Measurements from ENCODE around the gene C19orf81.
"Not testable (repeated sequence)": the region's sequence is repeated elsewhere in the genome, so short reads cannot be mapped to it uniquely, and the experiment has no call there.

C19orf81 gene

DNA sequence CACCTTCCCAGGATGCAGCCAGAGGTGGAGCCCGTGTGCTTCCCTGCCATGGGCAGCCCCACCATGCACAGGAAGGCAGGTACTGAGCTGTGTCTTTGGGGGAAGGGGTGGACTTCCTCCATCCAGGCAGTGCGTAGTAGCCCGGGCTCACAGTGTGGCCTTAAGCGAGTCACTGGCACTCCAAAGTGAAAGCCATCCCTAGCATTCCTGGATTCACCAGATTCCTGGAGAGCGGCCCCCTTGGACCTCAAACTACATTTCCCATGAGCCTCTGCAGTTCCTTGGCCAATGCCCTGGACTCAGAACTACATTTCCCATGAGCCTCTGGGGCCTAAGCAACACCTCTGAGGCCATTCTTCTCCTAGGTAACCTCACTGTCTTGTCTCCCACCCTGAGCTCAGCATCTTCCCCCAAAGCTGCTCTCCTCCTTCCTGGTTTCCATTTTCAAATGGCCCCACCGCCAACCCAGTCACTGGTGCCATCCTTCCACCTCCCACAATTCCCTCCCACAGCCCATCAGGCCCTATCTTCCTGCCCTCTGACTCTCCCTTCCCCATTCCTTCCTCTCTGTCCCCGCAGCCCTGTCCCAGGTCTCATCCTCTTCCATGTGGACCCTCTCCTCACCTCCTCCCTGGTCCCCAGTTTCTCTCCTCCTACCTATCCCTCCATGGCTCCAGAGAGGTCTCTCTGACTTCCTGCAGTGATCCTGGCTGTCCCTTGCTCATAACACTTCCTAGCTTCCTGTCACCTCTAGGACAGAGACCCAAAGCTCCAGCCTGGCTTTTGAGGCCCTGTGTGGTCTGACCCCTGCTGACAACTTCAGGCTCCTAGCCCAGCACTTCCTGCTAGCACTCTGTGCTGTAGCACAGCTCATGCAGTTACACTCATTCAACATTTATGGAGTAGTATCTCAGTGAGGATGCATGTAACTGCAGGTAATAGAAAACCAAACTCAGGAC is at the start of gene C19orf81:
Gene C19orf81 (plus strand): TSS at position 13 of the 959 bp plus-strand sequence. CDS start 0 bp downstream, at position 13.
- CTCF ChIA-PET: interaction anchor here (1.0 kb wide), 1 partner anchor 20 kb away, joined by 3 read pairs; no protein-coding TSS in a partner anchor
- POLR2A ChIA-PET: no interaction called here
- H3K4me3 ChIP-seq (ENCODE audit: low read depth, low read length): no peak within 1 kb of the TSS
- DNase-seq (ENCODE audit: low read depth, low spot score): no peak
- TF ChIP-seq, protein P1, sequence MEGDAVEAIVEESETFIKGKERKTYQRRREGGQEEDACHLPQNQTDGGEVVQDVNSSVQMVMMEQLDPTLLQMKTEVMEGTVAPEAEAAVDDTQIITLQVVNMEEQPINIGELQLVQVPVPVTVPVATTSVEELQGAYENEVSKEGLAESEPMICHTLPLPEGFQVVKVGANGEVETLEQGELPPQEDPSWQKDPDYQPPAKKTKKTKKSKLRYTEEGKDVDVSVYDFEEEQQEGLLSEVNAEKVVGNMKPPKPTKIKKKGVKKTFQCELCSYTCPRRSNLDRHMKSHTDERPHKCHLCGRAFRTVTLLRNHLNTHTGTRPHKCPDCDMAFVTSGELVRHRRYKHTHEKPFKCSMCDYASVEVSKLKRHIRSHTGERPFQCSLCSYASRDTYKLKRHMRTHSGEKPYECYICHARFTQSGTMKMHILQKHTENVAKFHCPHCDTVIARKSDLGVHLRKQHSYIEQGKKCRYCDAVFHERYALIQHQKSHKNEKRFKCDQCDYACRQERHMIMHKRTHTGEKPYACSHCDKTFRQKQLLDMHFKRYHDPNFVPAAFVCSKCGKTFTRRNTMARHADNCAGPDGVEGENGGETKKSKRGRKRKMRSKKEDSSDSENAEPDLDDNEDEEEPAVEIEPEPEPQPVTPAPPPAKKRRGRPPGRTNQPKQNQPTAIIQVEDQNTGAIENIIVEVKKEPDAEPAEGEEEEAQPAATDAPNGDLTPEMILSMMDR (IDR thresholded peaks at IDR 0.05; ENCODE audit: insufficient read depth, low read length, missing control alignments): no peak

DNA sequence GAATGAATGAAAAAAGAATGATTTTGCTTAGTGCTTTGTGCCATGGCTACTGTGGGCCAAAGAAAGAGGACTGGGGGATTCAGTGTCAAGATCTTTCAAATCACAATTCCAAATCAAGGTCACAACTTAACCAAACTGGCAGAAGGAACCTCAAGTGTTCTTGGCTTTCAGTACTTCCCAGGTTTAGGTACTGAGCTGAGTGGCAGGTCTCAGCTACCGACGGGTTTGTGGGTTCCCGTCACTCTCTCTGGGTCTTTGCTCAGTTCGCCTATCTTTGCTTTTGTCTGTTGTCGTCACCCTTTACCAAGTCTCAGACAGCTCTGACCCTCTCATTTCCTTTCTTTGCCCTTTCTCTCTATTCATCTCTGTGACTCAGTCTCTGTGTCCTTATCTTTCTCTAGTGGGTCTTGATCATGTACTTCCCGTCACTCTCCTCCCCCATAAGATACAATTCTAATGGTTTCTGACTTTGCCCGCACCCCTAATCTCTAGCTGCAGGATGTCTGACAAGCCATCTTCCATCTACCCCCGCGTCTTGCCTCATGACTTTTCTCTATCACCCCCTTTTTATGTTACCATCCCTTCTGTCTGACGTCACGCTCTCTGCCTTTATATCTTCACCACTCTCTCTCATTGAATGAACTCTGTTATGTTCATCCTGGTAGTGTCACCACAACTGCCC is 47.7 kb upstream of the C19orf81 start:
- POLR2A ChIA-PET: no interaction called here
- DNase-seq (ENCODE audit: low read depth, low spot score): no peak
- H3K4me3 ChIP-seq (ENCODE audit: low read depth, low read length): no peak overlapping the region
- CTCF ChIA-PET: no interaction called here
- TF ChIP-seq, protein P1 (IDR thresholded peaks at IDR 0.05; ENCODE audit: insufficient read depth, low read length, missing control alignments): no peak

DNA sequence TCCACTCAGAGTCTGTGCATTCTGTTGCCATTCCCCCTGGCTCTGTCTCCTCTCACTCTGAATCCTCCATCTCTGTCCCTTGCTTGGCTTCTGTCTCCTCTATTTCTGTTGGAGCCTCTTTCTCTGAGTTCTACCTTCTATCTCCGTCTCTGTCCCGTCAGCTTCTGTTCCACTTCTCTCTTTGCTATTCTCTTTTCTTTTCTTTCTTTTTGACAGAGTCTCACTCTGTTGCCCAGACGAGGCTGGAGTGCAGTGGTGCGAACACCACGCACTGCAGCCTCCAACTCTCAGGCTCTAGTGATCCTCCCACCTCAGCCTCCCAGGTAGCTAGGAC is 47.2 kb upstream of the C19orf81 start:
- CTCF ChIA-PET: no interaction called here
- H3K4me3 ChIP-seq (ENCODE audit: low read depth, low read length): no peak overlapping the region
- POLR2A ChIA-PET: no interaction called here
- DNase-seq (ENCODE audit: low read depth, low spot score): no peak
- TF ChIP-seq, protein P1 (IDR thresholded peaks at IDR 0.05; ENCODE audit: insufficient read depth, low read length, missing control alignments): no peak

DNA sequence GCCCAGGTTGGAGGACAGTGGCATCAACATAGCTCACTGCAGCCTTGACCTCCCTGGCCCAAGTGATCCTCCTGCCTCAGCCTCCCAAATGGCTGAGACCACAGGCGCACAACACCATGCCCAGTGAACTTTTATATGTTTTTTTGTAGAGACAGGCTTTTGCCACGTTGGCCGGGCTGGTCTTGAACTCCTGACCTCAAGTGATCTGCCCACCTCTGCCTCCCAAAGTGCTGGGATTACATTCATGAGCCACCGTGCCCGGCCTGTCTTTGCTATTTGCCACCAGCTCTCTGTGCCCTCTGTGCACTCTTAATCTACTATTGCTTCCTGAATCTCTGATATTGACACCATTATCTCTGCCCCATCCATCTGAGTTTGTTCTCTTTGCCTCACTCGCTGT is 46.7 kb upstream of the C19orf81 start:
- TF ChIP-seq, protein P1 (IDR thresholded peaks at IDR 0.05; ENCODE audit: insufficient read depth, low read length, missing control alignments): no peak
- no peak for DNase-seq (ENCODE audit: low read depth, low spot score)
- H3K4me3 ChIP-seq (ENCODE audit: low read depth, low read length): no peak overlapping the region
- CTCF ChIA-PET: no interaction called here
- POLR2A ChIA-PET: no interaction called here

DNA sequence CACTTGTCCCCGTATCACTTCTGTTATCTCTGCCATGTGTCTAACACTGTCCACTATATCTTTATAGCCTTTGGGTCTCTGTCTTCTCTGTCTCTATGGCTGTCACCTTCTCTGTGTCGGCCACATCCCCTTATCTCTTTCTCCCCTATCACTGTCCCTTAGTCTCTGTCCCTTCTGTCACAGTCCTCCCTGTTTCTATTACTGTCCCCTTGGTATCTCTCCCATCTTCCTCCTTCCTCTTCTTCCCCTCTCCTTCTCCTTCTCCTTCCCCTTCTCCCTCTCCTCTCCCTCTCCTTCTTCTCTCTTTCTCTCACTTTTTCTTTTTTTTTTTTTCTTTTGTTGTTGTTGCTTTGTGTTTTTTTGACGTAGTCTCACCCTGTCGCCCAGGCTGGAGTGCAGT is 46.3 kb upstream of the C19orf81 start:
- CTCF ChIA-PET: no interaction called here
- DNase-seq (ENCODE audit: low read depth, low spot score): no peak
- H3K4me3 ChIP-seq (ENCODE audit: low read depth, low read length): no peak overlapping the region
- POLR2A ChIA-PET: no interaction called here
- TF ChIP-seq, protein P1 (IDR thresholded peaks at IDR 0.05; ENCODE audit: insufficient read depth, low read length, missing control alignments): no peak

DNA sequence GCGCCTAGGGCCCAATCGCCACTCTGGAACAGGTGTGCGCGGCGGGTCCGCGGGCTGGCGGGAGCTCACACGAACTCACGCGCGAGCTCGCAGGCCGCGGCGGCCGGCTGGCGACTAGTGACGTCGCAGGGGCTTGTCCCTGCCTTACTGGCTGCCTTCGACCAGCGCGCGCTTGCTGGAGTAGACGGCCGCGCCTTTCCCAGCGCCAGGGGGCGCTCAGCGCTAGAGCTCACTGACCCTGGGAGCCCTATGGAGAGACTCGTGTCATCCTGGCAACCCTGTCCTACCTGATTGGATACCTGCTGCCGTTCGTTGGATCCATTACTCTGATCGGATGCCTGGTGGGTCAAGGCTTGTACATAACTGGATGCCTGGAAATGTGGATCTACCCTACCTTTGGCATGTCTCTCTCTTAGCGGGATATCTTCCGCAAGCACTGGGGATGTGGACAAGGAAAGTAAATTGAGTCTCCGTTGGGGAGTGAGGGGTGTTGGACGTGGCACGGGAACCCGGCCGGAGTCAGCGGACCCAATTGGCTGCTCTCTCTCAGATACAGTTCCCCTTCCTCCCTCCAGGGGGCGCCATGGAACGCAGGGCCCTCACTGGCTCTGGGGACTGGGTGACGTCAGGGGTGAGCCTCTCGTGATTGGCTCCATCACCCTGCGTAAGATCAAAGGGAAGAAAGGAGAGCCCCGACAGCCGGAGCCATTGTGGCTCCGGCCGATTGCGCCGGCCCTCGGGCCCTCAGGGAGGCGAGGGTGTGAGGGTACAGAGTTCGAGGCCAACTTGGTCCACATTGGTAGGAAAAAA is 44.8 kb upstream of the C19orf81 start:
- POLR2A ChIA-PET; H3K4me3 ChIP-seq (ENCODE audit: low read depth, low read length); DNase-seq (ENCODE audit: low read depth, low spot score); CTCF ChIA-PET: not testable (repeated sequence)

DNA sequence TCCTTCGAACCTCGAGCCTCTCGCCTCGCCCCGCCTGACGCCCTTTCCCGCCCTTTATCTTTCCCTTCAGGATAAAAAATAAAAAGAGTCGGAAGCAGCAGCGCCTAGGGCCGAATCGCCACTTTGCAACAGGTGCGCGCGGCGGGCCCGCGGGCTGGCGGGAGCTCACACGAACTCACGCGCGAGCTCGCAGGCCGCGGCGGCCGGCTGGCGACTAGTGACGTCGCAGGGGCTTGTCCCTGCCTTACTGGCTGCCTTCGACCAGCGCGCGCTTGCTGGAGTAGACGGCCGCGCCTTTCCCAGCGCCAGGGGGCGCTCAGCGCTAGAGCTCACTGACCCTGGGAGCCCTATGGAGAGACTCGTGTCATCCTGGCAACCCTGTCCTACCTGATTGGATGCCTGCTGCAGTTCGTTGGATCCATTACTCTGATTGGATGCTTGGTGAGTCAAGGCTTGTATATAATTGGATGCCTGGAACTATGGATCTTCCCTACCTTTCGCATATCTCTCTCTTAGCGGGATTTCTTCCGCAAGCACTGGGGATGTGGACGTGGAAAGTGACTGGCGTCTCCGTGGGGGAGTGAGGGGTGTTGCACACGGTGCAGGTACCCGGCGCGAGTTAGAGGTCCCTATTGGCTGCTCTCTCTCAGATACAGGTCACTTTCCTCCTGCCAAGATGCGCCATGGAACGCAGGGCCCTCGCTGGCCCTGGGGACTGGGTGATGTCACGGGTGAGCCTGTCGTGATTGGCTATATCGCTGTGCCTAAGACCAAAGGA is 43.0 kb upstream of the C19orf81 start:
- CTCF ChIA-PET: interaction anchor here (0.8 to 1.9 kb wide), 2 partner anchors 176 to 668 kb away, joined by 3 to 5 read pairs; no protein-coding TSS in a partner anchor
- POLR2A ChIA-PET; H3K4me3 ChIP-seq (ENCODE audit: low read depth, low read length); DNase-seq (ENCODE audit: low read depth, low spot score): not testable (repeated sequence)
